T-cell (primary cell): Measurements from ENCODE around the gene RFX2. TPM values are rescaled to one million over a fixed set of nuclear protein-coding genes. Genes with fewer than 3 reads are reported as not detected.

Experiments
- ATAC-seq, 4 experiments: fragments of 200-7000 bp in 3 of 4; fragments of 150-1000 bp in 1 of 4; cut with Tn5 transposase; replicated peaks in 1 of 4; 1 replicate in 3 of 4; 2 replicates in 1 of 4; pipeline ENCODE4 v1.10.0; 2021; ENCODE audit warnings: moderate library complexity in 3 of 4, mild to moderate bottlenecking in 2 of 4, moderate number of reproducible peaks in 1 of 4
- CTCF ChIA-PET, 2 donors: fragments of 300-600 bp; sonication (Branson Sonifier 250); formaldehyde crosslinking; loops; one replicate each; lab custom pipeline; 2022; ENCODE audit warnings: antibody characterized with exemption in 2 of 2; lab: Charles Lee
- POLR2A ChIA-PET, 2 donors: fragments of 300-600 bp; sonication (Branson Sonifier 250); formaldehyde crosslinking; loops; one replicate each; lab custom pipeline; 2022; ENCODE audit warnings: antibody characterized with exemption in 2 of 2; lab: Charles Lee
- DNase-seq, 35 experiments: peaks; one replicate each; pipeline versions ENCODE4 v3.0.0 to v3.0.0-alpha.2; 2013 to 2023
- H3K27ac ChIP-seq: one replicate; pipeline ENCODE4 v1.5.1; 2013; ENCODE audit warnings: low read length
- H3K27me3 ChIP-seq, 2 experiments: replicated peaks in 1 of 2; 1 replicate in 1 of 2; 2 replicates in 1 of 2; pipeline versions ENCODE4 v1.6.1 to v1.7.0; 2013; ENCODE audit warnings: low read length in 1 of 2, mixed read lengths in 1 of 2; ENCODE audit not compliant: control insufficient read depth in 2 of 2, insufficient read depth in 2 of 2; ENCODE audit errors: extremely low read depth in 1 of 2
- H3K36me3 ChIP-seq, 2 donors: 1 replicate in 1 of 2; 2 replicates in 1 of 2; pipeline versions ENCODE4 v1.6.1 to v1.7.0; 2013; ENCODE audit warnings: low read length in 1 of 2; ENCODE audit not compliant: control insufficient read depth in 2 of 2, insufficient read depth in 1 of 2; ENCODE audit errors: extremely low read depth in 1 of 2
- H3K4me1 ChIP-seq, 2 experiments: 1 replicate in 1 of 2; 2 replicates in 1 of 2; pipeline versions ENCODE4 v1.6.1 to v1.7.0; 2013; ENCODE audit warnings: low read length in 2 of 2, mixed read lengths in 1 of 2; ENCODE audit not compliant: insufficient read depth in 2 of 2, control insufficient read depth in 1 of 2; ENCODE audit errors: extremely low read depth in 1 of 2
- H3K4me3 ChIP-seq, 2 donors: 1 replicate in 1 of 2; 2 replicates in 1 of 2; pipeline versions ENCODE4 v1.5.1 to v1.7.0; 2013; ENCODE audit warnings: mild to moderate bottlenecking in 2 of 2, low read length in 1 of 2, moderate library complexity in 1 of 2; ENCODE audit not compliant: control insufficient read depth in 1 of 2; ENCODE audit errors: extremely low read depth in 1 of 2
- H3K9me3 ChIP-seq: 2 replicates; pipeline ENCODE4 v1.7.0; 2013
- H3K27ac Mint-ChIP-seq, 2 donors: one replicate each; pipeline ENCODE4 v1.8.0; 2020 to 2021; ENCODE audit warnings: mild to moderate bottlenecking in 2 of 2, mixed read lengths in 2 of 2
- H3K27me3 Mint-ChIP-seq, 2 donors: one replicate each; pipeline ENCODE4 v1.8.0; 2021 to 2022; ENCODE audit warnings: mixed read lengths in 2 of 2
- H3K36me3 Mint-ChIP-seq: one replicate; pipeline ENCODE4 v1.8.0; 2021; ENCODE audit warnings: mixed read lengths
- H3K4me1 Mint-ChIP-seq, 3 donors: one replicate each; pipeline ENCODE4 v1.8.0; 2020 to 2022; ENCODE audit warnings: mixed read lengths in 3 of 3, mild to moderate bottlenecking in 1 of 3
- H3K4me3 Mint-ChIP-seq, 3 donors: one replicate each; pipeline ENCODE4 v1.8.0; 2020 to 2022; ENCODE audit warnings: mild to moderate bottlenecking in 3 of 3, mixed read lengths in 3 of 3, moderate library complexity in 3 of 3
- H3K9me3 Mint-ChIP-seq, 3 donors: one replicate each; pipeline ENCODE4 v1.8.0; 2020 to 2022; ENCODE audit warnings: mixed read lengths in 3 of 3
- WGBS: methylation state at CpG from one replicate; pipeline ENCODE4 v1.1.5; 2013; ENCODE audit warnings: missing lambda C conversion rate; ENCODE audit not compliant: insufficient coverage; 5-methylcytosine and 5-hydroxymethylcytosine counted together
- total RNA-seq, 35 experiments: library from RNA in 6 of 35; stranded (reverse) in 6 of 35; fragments of 120-200 nt in 1 of 35; gene quantifications; one replicate each; pipeline versions ENCODE4 v1.2.1 to v1.2.4 and lab custom pipeline; 2013 to 2026

RFX2 gene
- total RNA-seq, 5 donors from 2014 or later (not counting 1 experiment from before 2014, with no cell fraction given), result 4.7 to 11.6 (median 7.8) TPM

GRCh38 chr19:5974721-5975387 is 135.4 kb downstream of the RFX2 start:
- 58% methylated on average over 6 of the region's 10 CpGs for WGBS
- peaks cover 6 to 41% of the 10 kb centered on the region in 2 donors for H3K36me3 ChIP-seq

DNA sequence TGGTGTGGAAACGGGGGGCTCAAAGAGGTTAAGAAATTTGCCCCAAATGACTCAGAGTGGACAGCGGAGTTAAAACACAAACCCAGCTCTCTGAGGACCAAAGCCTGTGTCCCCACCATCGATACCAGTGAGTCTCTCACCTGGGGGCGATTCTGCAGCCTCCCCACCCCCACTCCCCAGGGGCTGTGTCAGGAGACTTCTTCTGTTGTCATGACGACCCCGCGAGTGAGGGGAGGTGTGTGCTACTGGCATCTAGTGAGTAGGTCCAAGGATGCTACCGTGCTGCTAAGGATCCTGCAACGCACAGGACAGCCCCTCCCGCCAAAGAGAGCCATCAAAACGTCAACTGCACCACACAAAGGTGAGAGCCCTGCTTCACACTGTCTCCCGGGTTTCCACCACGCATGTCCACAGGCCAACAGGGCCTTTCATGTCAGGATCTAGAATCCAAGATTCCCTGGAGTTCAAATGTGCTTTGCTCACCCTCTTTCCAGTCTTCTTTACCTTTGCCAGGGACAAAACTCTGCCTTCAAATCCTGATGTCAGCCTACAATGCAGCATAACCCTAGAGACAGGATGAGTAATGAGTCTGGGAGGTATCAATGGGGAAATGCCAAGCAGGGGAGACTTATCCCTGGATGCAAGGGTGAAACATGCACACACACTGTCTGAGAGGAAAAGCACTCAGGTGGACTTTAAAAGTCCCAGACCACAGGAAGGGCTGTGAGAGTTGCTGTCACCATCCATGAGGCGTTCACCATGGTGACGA is 136.2 kb downstream of the RFX2 start:
- Histone ChIP-seq H3K36me3 (peaks cover 6 to 45% of the 10 kb centered on the region in 2 donors), H3K27me3 (no peaks in the 10 kb centered on the region), H3K27ac (no peak overlapping the region), H3K4me3 (no peak overlapping the region), H3K4me1 (peaks cover 43 to 77% of the 10 kb centered on the region in 2 experiments), H3K9me3 (no peaks in the 10 kb centered on the region)
- CTCF ChIA-PET, result interaction anchor here in 1 of 2 donors (1.0 kb wide), 1 partner anchor 21 kb away, joined by 4 read pairs; no protein-coding TSS in a partner anchor
- no peaks in the 10 kb centered on the region for H3K9me3 Mint-ChIP-seq
- POLR2A ChIA-PET, result interaction anchor here in 1 of 2 donors (0.6 kb wide), 1 partner anchor 269 kb away, joined by 3 read pairs; no protein-coding TSS in a partner anchor
- peak overlapping the region; percentile 43 to 97 (median 91) for H3K4me3 Mint-ChIP-seq
- no peak for ATAC-seq
- H3K27me3 Mint-ChIP-seq, result no peaks in the 10 kb centered on the region
- peaks cover 77 to 84% (median 83%) of the 10 kb centered on the region in 3 donors for H3K4me1 Mint-ChIP-seq
- peaks cover 24% of the 10 kb centered on the region for H3K36me3 Mint-ChIP-seq
- DNase-seq, result no peak
- peak overlapping the region; percentile 75 to 87 for H3K27ac Mint-ChIP-seq
- WGBS, result 88% methylated on average over 8 of the region's 15 CpGs

More at GRCh38 chr19:5974721-5975387, 135.4 kb downstream of the RFX2 start:
- Mint-ChIP-seq H3K4me1 (peaks cover 78 to 84% (median 82%) of the 10 kb centered on the region in 3 donors), H3K4me3 (peak overlapping the region; percentile 91 to 97 (median 93)), H3K36me3 (peaks cover 24% of the 10 kb centered on the region), H3K9me3 (no peaks in the 10 kb centered on the region), H3K27ac (peak overlapping the region; percentile 75 to 87), H3K27me3 (no peaks in the 10 kb centered on the region)
- Histone ChIP-seq H3K27me3 (no peaks in the 10 kb centered on the region), H3K4me3 (no peak overlapping the region), H3K27ac (peak overlapping the region; percentile 46), H3K4me1 (peaks cover 39 to 83% of the 10 kb centered on the region in 2 experiments), H3K9me3 (no peaks in the 10 kb centered on the region)
- peak in 28 of 35 experiments; percentile 17 to 70 (median 50) for DNase-seq
- ChIA-PET POLR2A (interaction anchor here in 1 of 2 donors (0.6 kb wide), 1 partner anchor 269 kb away, joined by 3 read pairs; no protein-coding TSS in a partner anchor), CTCF (interaction anchor here in 1 of 2 donors (1.0 kb wide), 1 partner anchor 22 kb away, joined by 4 read pairs; no protein-coding TSS in a partner anchor)
- peak in 3 of 4 experiments; percentile 10 to 37 (median 18) for ATAC-seq

DNA sequence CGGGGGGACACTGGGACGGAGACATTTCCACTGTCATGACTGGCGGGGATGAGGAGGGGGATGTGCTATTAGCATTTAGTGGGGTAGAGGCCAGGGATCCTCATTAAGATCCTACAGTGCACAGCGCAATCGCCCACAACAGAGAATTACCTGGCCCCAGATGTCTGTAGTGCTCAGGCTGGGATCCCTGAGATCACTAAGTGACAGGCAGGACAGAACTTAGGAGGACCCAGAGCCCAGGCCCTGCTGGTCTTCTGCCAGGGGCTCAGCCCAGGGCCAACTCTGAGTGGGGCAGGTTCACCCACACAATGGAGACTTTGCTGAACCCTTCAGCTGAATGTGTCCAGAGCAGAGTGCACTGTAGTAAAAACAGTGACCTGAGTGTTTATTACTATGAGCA is 136.9 kb downstream of the RFX2 start:
- CTCF ChIA-PET, result no interaction called here
- Mint-ChIP-seq H3K4me3 (no peak overlapping the region), H3K4me1 (peaks cover 78 to 86% (median 84%) of the 10 kb centered on the region in 3 donors), H3K36me3 (peaks cover 24% of the 10 kb centered on the region), H3K27ac (peak overlapping the region; percentile 16 to 52), H3K27me3 (no peaks in the 10 kb centered on the region), H3K9me3 (no peaks in the 10 kb centered on the region)
- Histone ChIP-seq H3K27ac (no peak overlapping the region), H3K9me3 (no peaks in the 10 kb centered on the region), H3K27me3 (no peaks in the 10 kb centered on the region), H3K4me3 (no peak overlapping the region), H3K36me3 (peaks cover 6 to 47% of the 10 kb centered on the region in 2 donors), H3K4me1 (peaks cover 45 to 77% of the 10 kb centered on the region in 2 experiments)
- no CpG with 5 or more reads among the region's 5 CpGs for WGBS
- no peak for DNase-seq
- POLR2A ChIA-PET, result no interaction called here
- no peak for ATAC-seq

DNA sequence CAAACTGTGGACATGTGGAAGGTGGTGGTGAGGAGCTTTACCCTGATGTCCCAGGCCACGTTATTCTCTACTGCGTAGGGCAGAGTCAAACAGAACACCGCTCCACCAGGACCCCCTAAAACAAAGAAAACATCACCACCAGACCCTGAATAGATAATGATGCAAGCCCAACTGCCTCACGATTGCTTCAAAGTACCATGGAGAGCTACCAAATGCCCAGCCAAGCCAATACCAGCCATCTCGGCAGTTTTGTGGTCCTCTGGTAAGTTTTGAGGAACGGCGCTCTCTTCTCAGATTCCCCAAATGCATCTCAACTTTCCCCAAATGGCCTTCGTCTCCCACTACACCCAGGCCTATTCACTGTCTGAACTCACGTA is 138.0 kb downstream of the RFX2 start:
- Histone ChIP-seq H3K27ac (no peak overlapping the region), H3K27me3 (no peaks in the 10 kb centered on the region), H3K4me1 (peaks cover 50 to 84% of the 10 kb centered on the region in 2 experiments), H3K4me3 (no peak overlapping the region), H3K36me3 (peaks cover 6 to 47% of the 10 kb centered on the region in 2 donors), H3K9me3 (no peaks in the 10 kb centered on the region)
- ChIA-PET POLR2A (no interaction called here), CTCF (interaction anchor here in 1 of 2 donors (0.5 kb wide), 1 partner anchor 16 kb away, joined by 4 read pairs; no protein-coding TSS in a partner anchor)
- Mint-ChIP-seq H3K4me1 (peaks cover 83 to 91% (median 89%) of the 10 kb centered on the region in 3 donors), H3K27me3 (no peaks in the 10 kb centered on the region), H3K36me3 (peaks cover 24% of the 10 kb centered on the region), H3K27ac (peak overlapping the region; percentile 43 to 75), H3K4me3 (peak overlapping the region in 1 of 3 donors; percentile 23), H3K9me3 (no peaks in the 10 kb centered on the region)
- ATAC-seq, result no peak
- no peak for DNase-seq
- WGBS, result 86% methylated on average over 5 of the region's 9 CpGs

DNA sequence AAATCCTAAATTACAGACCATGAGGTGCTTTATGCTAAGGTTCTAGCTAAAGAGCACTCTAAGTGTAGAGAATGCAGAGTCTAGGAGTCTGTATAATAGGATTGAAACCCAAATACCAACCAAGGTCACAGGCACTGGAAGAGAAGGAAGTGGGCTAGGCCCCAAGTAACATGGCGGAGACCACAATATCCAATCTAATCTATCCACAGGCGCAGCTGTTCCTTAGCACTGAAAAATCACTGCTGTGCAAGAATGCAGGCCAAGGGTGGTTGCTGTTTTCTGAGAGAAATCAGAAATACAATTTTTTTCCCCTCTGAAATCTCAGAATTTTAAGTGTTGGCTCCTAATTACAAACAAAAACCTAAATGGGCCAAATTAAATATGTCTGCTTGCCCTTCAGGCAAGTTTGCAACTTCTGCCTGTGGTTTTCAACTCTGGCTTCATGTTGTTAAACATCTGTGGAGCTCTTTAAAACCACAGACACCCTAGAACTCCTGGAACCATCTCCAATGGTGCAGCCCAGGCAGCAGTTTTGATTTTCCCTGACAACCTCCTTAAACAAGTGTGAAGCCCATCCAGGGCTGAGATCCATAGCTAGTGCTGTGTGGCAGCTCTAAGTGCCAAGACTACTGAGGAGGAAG is 138.5 kb downstream of the RFX2 start:
- CTCF ChIA-PET, result interaction anchor here in 1 of 2 donors (0.5 kb wide), 2 partner anchors 17 to 803 kb away, joined by 3 to 4 read pairs; no protein-coding TSS in a partner anchor
- ATAC-seq (no peak), DNase-seq (no peak)
- Mint-ChIP-seq H3K27me3 (no peaks in the 10 kb centered on the region), H3K36me3 (peaks cover 24% of the 10 kb centered on the region), H3K27ac (peak overlapping the region; percentile 52 to 75), H3K4me1 (peaks cover 83 to 93% (median 89%) of the 10 kb centered on the region in 3 donors), H3K4me3 (peak overlapping the region in 1 of 3 donors; percentile 23), H3K9me3 (no peaks in the 10 kb centered on the region)
- Histone ChIP-seq H3K4me3 (no peak overlapping the region), H3K4me1 (peaks cover 49 to 80% of the 10 kb centered on the region in 2 experiments), H3K27me3 (no peaks in the 10 kb centered on the region), H3K36me3 (peaks cover 6 to 49% of the 10 kb centered on the region in 2 donors), H3K9me3 (no peaks in the 10 kb centered on the region), H3K27ac (no peak overlapping the region)
- POLR2A ChIA-PET, result no interaction called here
- WGBS, result no CpG with 5 or more reads among the region's 2 CpGs
